T-helper 2 cell treated with Interferon-gamma antibody and Interleukin-4, amounts not matched to agents 5 μg/mL and 100 μg/mL, for 36 hours (primary cell): ENCODE data around the gene ANKEF1.

ENCODE experiments used
- DNase-seq: peaks from one replicate; pipeline ENCODE4 v3.0.0; 2021; ENCODE audit warnings: low spot score
- H3K27ac Mint-ChIP-seq: one replicate; pipeline ENCODE4 v1.8.0; 2021; ENCODE audit warnings: mild to moderate bottlenecking, mixed read lengths
- H3K27me3 Mint-ChIP-seq: one replicate; pipeline ENCODE4 v1.8.0; 2021; ENCODE audit warnings: low read depth, mixed read lengths
- H3K36me3 Mint-ChIP-seq: one replicate; pipeline ENCODE4 v1.8.0; 2021; ENCODE audit warnings: low read depth, mixed read lengths
- H3K4me1 Mint-ChIP-seq: one replicate; pipeline ENCODE4 v1.8.0; 2021; ENCODE audit warnings: low read depth, mixed read lengths
- H3K4me3 Mint-ChIP-seq: one replicate; pipeline ENCODE4 v1.8.0; 2022; ENCODE audit warnings: mild to moderate bottlenecking, moderate library complexity, mixed read lengths
- H3K9me3 Mint-ChIP-seq: one replicate; pipeline ENCODE4 v1.8.0; 2021; ENCODE audit warnings: mixed read lengths

ANKEF1 gene

DNA sequence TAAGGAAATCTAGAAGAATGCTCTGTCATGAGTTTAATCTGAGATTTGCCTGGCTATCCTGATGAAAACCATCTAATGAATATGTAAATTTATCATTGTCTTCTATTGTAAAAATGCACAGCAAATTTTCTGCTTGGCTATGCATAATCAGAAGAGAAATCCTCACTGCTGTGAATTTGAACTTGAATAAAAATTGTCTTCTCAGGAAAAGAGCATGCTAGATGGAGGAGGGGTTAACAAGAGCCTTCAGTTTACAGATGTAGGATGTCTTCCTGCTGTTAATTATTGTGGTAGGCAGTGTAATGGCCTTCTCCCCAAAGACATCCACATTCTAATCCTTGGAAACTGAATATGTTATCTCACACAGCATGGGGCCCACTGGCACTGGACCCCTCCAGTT is 45.8 kb downstream of the ANKEF1 start:
- Mint-ChIP-seq H3K27me3 (no peaks in the 10 kb centered on the region), H3K27ac (no peak overlapping the region), H3K9me3 (no peaks in the 10 kb centered on the region), H3K4me3 (no peak overlapping the region), H3K4me1 (no peaks in the 10 kb centered on the region), H3K36me3 (no peaks in the 10 kb centered on the region)
- no peak for DNase-seq

DNA sequence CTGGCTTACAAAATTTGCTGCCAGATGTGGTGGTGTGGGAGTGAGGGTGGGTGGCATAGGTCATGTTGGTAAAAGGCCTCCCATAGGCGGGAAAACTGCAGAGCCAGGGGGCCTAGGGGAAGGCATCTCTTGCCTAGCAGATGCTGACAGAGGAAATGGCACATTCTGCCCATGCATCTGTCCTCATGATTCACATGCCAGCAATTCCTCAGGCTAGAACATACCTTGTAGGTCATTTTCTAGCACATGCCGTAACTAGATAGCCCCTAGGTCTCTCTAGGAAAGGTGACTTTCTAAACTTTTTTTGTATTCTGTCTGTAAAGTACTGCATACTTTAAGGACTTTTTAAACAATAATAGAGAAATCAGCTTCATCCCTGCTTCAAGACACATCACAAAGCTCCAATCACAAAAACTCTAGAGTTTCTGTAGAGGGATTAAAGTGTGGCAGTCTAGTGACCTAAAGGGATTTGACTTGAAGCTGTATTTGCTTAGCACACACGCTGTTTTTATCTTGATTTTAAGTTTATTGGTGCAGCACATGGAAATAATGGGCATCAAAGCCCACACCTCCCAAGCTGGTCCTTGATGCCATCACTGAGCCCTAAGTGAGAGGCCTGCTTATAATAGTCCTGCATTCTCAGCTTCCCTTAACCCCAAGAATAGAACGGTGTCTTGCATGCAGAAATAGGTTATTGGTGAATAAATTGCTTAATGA is 55.2 kb downstream of the ANKEF1 start:
- Mint-ChIP-seq H3K4me3 (no peak overlapping the region), H3K9me3 (no peaks in the 10 kb centered on the region), H3K36me3 (no peaks in the 10 kb centered on the region), H3K4me1 (no peaks in the 10 kb centered on the region), H3K27me3 (no peaks in the 10 kb centered on the region), H3K27ac (no peak overlapping the region)
- no peak for DNase-seq

DNA sequence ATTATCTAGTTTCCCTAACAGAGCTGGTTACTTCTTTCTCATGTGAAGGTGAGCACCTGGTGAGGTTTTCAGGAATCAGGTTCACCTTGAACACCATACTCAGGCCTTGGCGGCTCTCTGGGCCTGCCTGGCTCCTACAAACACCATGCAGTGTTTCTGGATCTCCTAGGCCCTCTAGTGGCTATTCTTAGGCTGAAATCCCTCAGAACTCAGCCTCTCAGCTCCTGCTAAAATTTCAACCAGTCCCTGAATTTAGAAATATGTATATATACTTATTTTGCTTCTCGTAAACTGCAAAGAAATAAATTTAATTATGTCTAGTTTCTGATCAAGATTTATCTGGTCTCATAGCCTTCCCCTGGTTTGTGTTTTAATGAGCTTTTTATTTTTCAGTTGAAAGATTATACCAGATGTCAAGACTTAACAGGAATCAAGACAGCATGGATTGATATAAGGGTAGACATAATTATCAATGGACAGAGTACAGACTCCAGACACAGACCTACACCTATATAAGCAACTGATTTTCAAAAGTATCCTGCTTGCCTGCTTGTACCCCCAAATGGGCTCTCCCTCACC is 55.9 kb downstream of the ANKEF1 start:
- DNase-seq = no peak
- no peaks in the 10 kb centered on the region for H3K36me3 Mint-ChIP-seq
- H3K27ac Mint-ChIP-seq = no peak overlapping the region
- H3K27me3 Mint-ChIP-seq = no peaks in the 10 kb centered on the region
- no peak overlapping the region for H3K4me3 Mint-ChIP-seq
- H3K9me3 Mint-ChIP-seq = no peaks in the 10 kb centered on the region
- H3K4me1 Mint-ChIP-seq = no peaks in the 10 kb centered on the region

DNA sequence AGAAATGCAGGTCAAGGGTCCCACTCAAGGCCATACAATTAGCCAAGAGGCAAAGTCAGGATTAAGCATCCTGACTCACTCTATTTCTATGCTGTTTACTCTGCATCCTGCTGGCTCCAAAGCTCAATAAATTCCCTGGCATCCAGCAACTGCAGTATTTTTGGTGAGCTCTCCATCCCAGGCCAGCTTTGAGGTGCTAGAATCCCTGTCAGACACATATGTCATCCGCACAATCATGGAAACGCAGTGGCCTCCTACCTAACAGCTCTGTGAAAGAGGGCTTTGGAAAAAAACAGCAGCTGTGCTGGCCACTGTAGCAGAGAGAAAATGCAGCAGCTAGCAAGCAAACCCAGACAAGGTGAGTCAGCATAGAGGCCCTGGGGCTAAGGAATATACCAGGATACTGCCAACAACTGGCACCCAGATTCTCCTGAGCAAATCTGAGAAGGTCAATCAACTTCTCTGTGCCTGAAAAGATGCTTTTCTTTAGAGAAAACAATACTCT is 58.4 kb downstream of the ANKEF1 start:
- Mint-ChIP-seq H3K27ac (no peak overlapping the region), H3K4me3 (no peak overlapping the region), H3K36me3 (no peaks in the 10 kb centered on the region), H3K4me1 (no peaks in the 10 kb centered on the region), H3K9me3 (no peaks in the 10 kb centered on the region), H3K27me3 (no peaks in the 10 kb centered on the region)
- DNase-seq = no peak

DNA sequence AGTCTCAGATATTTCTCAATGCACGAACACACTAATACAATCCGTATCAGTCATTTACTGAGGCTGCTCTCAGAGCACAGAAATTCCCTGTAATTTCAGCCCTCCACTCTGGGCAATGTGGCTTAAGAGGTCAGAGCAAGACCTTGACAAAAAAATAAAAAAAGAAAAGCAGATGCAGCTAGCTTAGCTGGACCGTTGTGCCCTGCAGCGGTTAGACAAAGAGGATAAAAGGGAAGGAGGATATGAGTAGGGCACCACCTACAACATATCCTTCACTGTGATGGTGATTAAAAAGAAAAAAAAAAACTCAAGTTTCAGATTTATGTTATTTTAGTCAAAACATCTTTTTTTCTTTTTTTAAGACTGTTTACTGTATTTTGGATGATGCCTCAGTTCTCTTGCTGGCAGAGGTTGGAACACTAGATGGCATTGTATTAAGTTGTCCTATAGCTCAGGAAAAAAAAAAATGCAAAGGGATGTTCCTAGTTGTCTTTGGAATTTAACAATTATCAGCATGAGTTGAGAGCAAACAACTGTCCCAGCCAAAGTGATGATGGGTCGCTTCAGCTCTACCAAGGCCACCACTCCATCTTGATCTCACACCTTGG is 59.9 kb downstream of the ANKEF1 start:
- no peaks in the 10 kb centered on the region for H3K36me3 Mint-ChIP-seq
- no peak for DNase-seq
- no peaks in the 10 kb centered on the region for H3K27me3 Mint-ChIP-seq
- H3K27ac Mint-ChIP-seq = no peak overlapping the region
- no peaks in the 10 kb centered on the region for H3K4me1 Mint-ChIP-seq
- H3K9me3 Mint-ChIP-seq = no peaks in the 10 kb centered on the region
- H3K4me3 Mint-ChIP-seq = no peak overlapping the region

DNA sequence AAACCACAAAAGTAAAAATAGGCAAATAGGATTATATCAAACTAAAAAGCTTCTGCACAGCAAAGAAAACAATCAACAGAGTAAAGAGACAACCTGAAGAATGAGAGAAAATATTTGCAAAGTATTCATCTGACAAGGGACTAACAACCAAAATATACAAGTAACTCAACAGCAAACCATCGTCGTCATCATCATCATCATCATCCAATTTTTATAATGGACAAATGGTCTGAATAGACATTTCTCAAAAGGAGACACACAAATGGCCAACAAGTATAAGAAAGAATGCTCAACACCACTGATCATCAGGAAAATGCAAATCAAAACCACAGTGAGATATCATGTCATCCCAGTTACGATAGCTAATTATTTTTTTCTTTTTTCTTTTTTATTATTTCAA is 62.0 kb downstream of the ANKEF1 start:
- Mint-ChIP-seq H3K27ac (no peak overlapping the region), H3K9me3 (no peaks in the 10 kb centered on the region), H3K36me3 (no peaks in the 10 kb centered on the region), H3K27me3 (no peaks in the 10 kb centered on the region), H3K4me1 (no peaks in the 10 kb centered on the region), H3K4me3 (no peak overlapping the region)
- DNase-seq = no peak

DNA sequence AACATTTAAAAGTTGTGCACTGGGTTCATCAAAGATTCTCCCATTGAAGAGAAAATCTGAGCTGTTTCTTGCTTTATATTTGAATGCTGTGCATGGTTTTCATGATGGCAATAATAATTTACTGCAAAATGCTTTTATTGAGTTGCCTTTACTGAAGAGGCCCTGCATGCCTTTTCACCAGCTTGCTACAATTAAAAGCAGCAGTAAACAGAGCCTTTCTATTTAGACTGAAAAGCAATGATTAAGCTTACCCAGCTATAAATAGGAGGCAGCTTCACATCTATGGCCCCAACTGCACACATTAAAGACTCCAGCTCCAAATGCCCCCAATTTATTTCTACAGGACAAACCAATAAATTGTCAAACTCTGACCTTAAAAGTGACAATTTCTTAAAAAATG is 70.3 kb downstream of the ANKEF1 start:
- H3K27me3 Mint-ChIP-seq = no peaks in the 10 kb centered on the region
- no peak for DNase-seq
- no peak overlapping the region for H3K27ac Mint-ChIP-seq
- no peaks in the 10 kb centered on the region for H3K9me3 Mint-ChIP-seq
- H3K36me3 Mint-ChIP-seq = no peaks in the 10 kb centered on the region
- H3K4me1 Mint-ChIP-seq = no peaks in the 10 kb centered on the region
- no peak overlapping the region for H3K4me3 Mint-ChIP-seq
